ENCODE measurements around the gene EEFSEC. TPM values are rescaled to one million over a fixed set of nuclear protein-coding genes. Genes with fewer than 3 reads are reported as not detected.

Gene EEFSEC
- total RNA-seq = 9.2 and 13.8 TPM in 2 replicates

GRCh38 chr3:128153156-128154041, at the start of gene EEFSEC:
Gene EEFSEC, plus strand, starts transcription at chr3:128153481. Its CDS starts 27 bp downstream, at chr3:128153508.

GRCh38 chr3:128123538-128124368, 29.5 kb upstream of the EEFSEC start, which contains the start of gene RUVBL1:
Gene RUVBL1, minus strand, starts transcription at chr3:128123812. Its CDS starts 88 bp downstream, at chr3:128123724.

Other genes starting within 250 kb of the EEFSEC start
- gene KBTBD12, start 238.2 kb upstream of the EEFSEC start, total RNA-seq = not detected in 2 replicates
- 383 and 404 TPM in 2 replicates for gene SEC61A1, start 101.0 kb upstream of the EEFSEC start, total RNA-seq
- gene RUVBL1, start 29.7 kb upstream of the EEFSEC start, total RNA-seq = 85.6 and 101 TPM in 2 replicates